ENCODE results near the gene SNRK. TPM values are rescaled to one million over a fixed set of nuclear protein-coding genes. Genes with fewer than 3 reads are reported as not detected.

SNRK gene
- total RNA-seq, 1 donor from 2014 or later, result 23.6 TPM

DNA sequence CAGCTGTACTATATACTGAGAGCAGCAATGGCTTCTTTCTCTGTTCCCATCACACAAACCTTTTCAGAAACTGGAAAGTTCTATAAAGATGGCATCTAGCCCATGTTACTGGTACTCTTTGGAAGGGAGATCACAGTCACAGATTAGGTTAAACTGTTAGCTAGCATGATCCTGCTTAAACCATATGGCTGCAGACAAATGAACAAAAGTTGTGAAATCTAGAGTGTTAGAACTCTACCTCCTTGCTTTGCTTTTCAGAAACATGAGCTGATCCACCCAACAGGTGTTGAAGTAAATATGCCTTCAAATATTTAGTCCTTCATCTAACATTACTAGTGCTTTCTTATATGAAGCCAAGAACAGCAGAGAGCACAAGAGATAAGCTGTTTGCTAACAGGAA is 102.6 kb downstream of the SNRK start:
- Mint-ChIP-seq H3K4me1 (ENCODE audit: unreplicated experiment) (no peaks in the 10 kb centered on the region), H3K27ac (no peak overlapping the region), H3K9me3 (peaks cover 7% of the 10 kb centered on the region), H3K4me3 (no peak overlapping the region), H3K36me3 (no peaks in the 10 kb centered on the region), H3K27me3 (no peaks in the 10 kb centered on the region)
- TF ChIP-seq, protein P1, sequence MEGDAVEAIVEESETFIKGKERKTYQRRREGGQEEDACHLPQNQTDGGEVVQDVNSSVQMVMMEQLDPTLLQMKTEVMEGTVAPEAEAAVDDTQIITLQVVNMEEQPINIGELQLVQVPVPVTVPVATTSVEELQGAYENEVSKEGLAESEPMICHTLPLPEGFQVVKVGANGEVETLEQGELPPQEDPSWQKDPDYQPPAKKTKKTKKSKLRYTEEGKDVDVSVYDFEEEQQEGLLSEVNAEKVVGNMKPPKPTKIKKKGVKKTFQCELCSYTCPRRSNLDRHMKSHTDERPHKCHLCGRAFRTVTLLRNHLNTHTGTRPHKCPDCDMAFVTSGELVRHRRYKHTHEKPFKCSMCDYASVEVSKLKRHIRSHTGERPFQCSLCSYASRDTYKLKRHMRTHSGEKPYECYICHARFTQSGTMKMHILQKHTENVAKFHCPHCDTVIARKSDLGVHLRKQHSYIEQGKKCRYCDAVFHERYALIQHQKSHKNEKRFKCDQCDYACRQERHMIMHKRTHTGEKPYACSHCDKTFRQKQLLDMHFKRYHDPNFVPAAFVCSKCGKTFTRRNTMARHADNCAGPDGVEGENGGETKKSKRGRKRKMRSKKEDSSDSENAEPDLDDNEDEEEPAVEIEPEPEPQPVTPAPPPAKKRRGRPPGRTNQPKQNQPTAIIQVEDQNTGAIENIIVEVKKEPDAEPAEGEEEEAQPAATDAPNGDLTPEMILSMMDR (conservative IDR thresholded peaks at IDR 0.05), result no peak
- DNase-seq (ENCODE audit: extremely low spot score, unreplicated experiment), result no peak

GRCh38 chr3:43389388-43390254 is 103.3 kb downstream of the SNRK start:
- no peak for DNase-seq (ENCODE audit: extremely low spot score, unreplicated experiment)
- Mint-ChIP-seq H3K27ac (no peak overlapping the region), H3K27me3 (no peaks in the 10 kb centered on the region), H3K4me3 (no peak overlapping the region), H3K4me1 (ENCODE audit: unreplicated experiment) (peaks cover 6% of the 10 kb centered on the region), H3K9me3 (peaks cover 4% of the 10 kb centered on the region), H3K36me3 (no peaks in the 10 kb centered on the region)
- TF ChIP-seq, protein P1 (conservative IDR thresholded peaks at IDR 0.05), result no peak

GRCh38 chr3:43390255-43390588 is 103.9 kb downstream of the SNRK start:
- DNase-seq (ENCODE audit: extremely low spot score, unreplicated experiment), result no peak
- Mint-ChIP-seq H3K4me1 (ENCODE audit: unreplicated experiment) (peaks cover 6% of the 10 kb centered on the region), H3K27me3 (no peaks in the 10 kb centered on the region), H3K27ac (no peak overlapping the region), H3K36me3 (no peaks in the 10 kb centered on the region), H3K9me3 (no peaks in the 10 kb centered on the region), H3K4me3 (no peak overlapping the region)
- TF ChIP-seq, protein P1 (conservative IDR thresholded peaks at IDR 0.05), result no peak

- no peak overlapping the region for H3K4me3 Mint-ChIP-seq
- H3K9me3 Mint-ChIP-seq, result no peaks in the 10 kb centered on the region
- DNase-seq (ENCODE audit: extremely low spot score, unreplicated experiment), result no peak
- H3K27ac Mint-ChIP-seq, result no peak overlapping the region
- TF ChIP-seq, protein P1 (conservative IDR thresholded peaks at IDR 0.05), result no peak
- peaks cover 6% of the 10 kb centered on the region for H3K4me1 Mint-ChIP-seq (ENCODE audit: unreplicated experiment)
- no peaks in the 10 kb centered on the region for H3K27me3 Mint-ChIP-seq
- H3K36me3 Mint-ChIP-seq, result no peaks in the 10 kb centered on the region
Measured at GRCh38 chr3:43391621-43392020, 105.3 kb downstream of the SNRK start.

- Mint-ChIP-seq H3K4me1 (ENCODE audit: unreplicated experiment) (peaks cover 6% of the 10 kb centered on the region), H3K27ac (no peak overlapping the region), H3K36me3 (no peaks in the 10 kb centered on the region), H3K4me3 (no peak overlapping the region), H3K27me3 (no peaks in the 10 kb centered on the region), H3K9me3 (no peaks in the 10 kb centered on the region)
- no peak for DNase-seq (ENCODE audit: extremely low spot score, unreplicated experiment)
- TF ChIP-seq, protein P1 (conservative IDR thresholded peaks at IDR 0.05), result no peak
Measured at GRCh38 chr3:43394041-43394554, 107.8 kb downstream of the SNRK start.
